HCT116 (cell line): ENCODE data around the gene CDCA4. TPM values are rescaled to one million over a fixed set of nuclear protein-coding genes. Genes with fewer than 3 reads are reported as not detected.

Experiments used
- ATAC-seq: fragments of 200-7000 bp; cut with Tn5 transposase; 2 replicates; pipeline ENCODE4 v1.9.1; 2020; ENCODE audit warnings: mild to moderate bottlenecking, moderate library complexity
- BruUV-seq: library from RNA; stranded (reverse); fragments of 400-500 nt; replicated peaks from 2 replicates; lab custom pipeline; 2021; lab: Mats Ljungman, UMichigan
- CTCF ChIA-PET: fragments of 300-600 bp; sonication (Branson Sonifier 250); formaldehyde crosslinking; loops from one replicate; lab custom pipeline; 2021; ENCODE audit warnings: antibody characterized with exemption; lab: Charles Lee
- POLR2A ChIA-PET: fragments of 300-600, 350-600 bp; sonication (Branson Sonifier 250); formaldehyde crosslinking; loops from one replicate; lab custom pipeline; 2021; ENCODE audit warnings: antibody characterized with exemption; lab: Charles Lee
- RAD21 ChIA-PET, 2 experiments: fragments of 300-600 bp; sonication (Branson Sonifier 250); formaldehyde crosslinking; loops; one replicate each; lab custom pipeline; 2023; ENCODE audit warnings: low total read pairs in 2 of 2; ENCODE audit not compliant: uncharacterized antibody in 2 of 2, unreplicated experiment in 2 of 2, low non-redundant PET in 1 of 2; lab: Charles Lee
- DNase-seq: peaks from one replicate; pipeline ENCODE4 v3.0.0-alpha.2; 2010; ENCODE audit warnings: low read depth, low spot score
- H2AFZ ChIP-seq: fragments of 200-600 bp; shearing (Covaris generic), sonication (generic); 2 replicates; pipeline ENCODE4 v1.6.1; 2017; ENCODE audit warnings: low read depth, mixed run types, mixed read lengths, antibody characterized with exemption, low read length; ENCODE audit not compliant: poor library complexity, severe bottlenecking
- H3K27ac ChIP-seq: 2 replicates; pipeline ENCODE4 v1.5.1; 2012; ENCODE audit warnings: low read depth, low read length
- H3K27me3 ChIP-seq: fragments of 200-600 bp; sonication (generic); 2 replicates; pipeline ENCODE4 v1.6.1; 2016; ENCODE audit warnings: mixed run types, low read length, mixed read lengths; ENCODE audit not compliant: insufficient read depth
- H3K36me3 ChIP-seq, 2 experiments: fragments of 200-500 bp in 1 of 2; fragments of 200-600 bp in 1 of 2; sonication (Bioruptor generic) in 1 of 2; sonication (generic) in 1 of 2; 2 replicates each; pipeline versions ENCODE4 v1.5.1 to v1.6.1; 2014 to 2016; ENCODE audit warnings: low read length in 2 of 2, inconsistent platforms in 1 of 2, mixed read lengths in 1 of 2, mixed run types in 1 of 2; ENCODE audit not compliant: insufficient read depth in 2 of 2, control insufficient read depth in 1 of 2
- H3K4me1 ChIP-seq, 2 experiments: fragments of 200-600 bp in 1 of 2; sonication (generic) in 1 of 2; 2 replicates each; pipeline versions ENCODE4 v1.5.1 to v1.6.1; 2012 to 2017; ENCODE audit warnings: low read length in 2 of 2, inconsistent platforms in 1 of 2, mild to moderate bottlenecking in 1 of 2, mixed read lengths in 1 of 2, mixed run types in 1 of 2, moderate library complexity in 1 of 2; ENCODE audit not compliant: insufficient read depth in 2 of 2, control insufficient read depth in 1 of 2
- H3K4me2 ChIP-seq: fragments of 200-600 bp; sonication (generic); 2 replicates; pipeline ENCODE4 v1.6.1; 2017; ENCODE audit warnings: mixed run types, low read length, mixed read lengths
- H3K4me3 ChIP-seq, 2 experiments: fragments of 200-600 bp in 1 of 2; sonication (generic) in 1 of 2; replicated peaks in 1 of 2; 2 replicates each; pipeline ENCODE4 v1.5.1; 2011 to 2016; ENCODE audit warnings: low read length in 2 of 2, control low read depth in 1 of 2, low read depth in 1 of 2, mild to moderate bottlenecking in 1 of 2, mixed read lengths in 1 of 2, mixed run types in 1 of 2
- H3K79me2 ChIP-seq: fragments of 200-600 bp; sonication (generic); 2 replicates; pipeline ENCODE4 v1.6.1; 2017; ENCODE audit warnings: mild to moderate bottlenecking, mixed run types, low read length, moderate library complexity, mixed read lengths; ENCODE audit not compliant: insufficient read depth
- H3K9ac ChIP-seq: fragments of 200-600 bp; sonication (generic); 2 replicates; pipeline ENCODE4 v1.6.1; 2016; ENCODE audit warnings: low read length, mixed read lengths
- H3K9me2 ChIP-seq: fragments of 200-600 bp; sonication (generic), shearing (Covaris generic); 2 replicates; pipeline ENCODE4 v1.6.1; 2017; ENCODE audit warnings: mixed run types, mild to moderate bottlenecking, moderate library complexity; ENCODE audit not compliant: insufficient read depth
- H3K9me3 ChIP-seq, 2 experiments: fragments of 200-500 bp in 1 of 2; fragments of 200-600 bp in 1 of 2; sonication (Bioruptor generic) in 1 of 2; sonication (generic) in 1 of 2; 2 replicates each; pipeline ENCODE4 v1.6.1; 2014 to 2017; ENCODE audit warnings: low read length in 2 of 2, mixed read lengths in 2 of 2, inconsistent platforms in 1 of 2, low read depth in 1 of 2, mild to moderate bottlenecking in 1 of 2, mixed run types in 1 of 2, moderate library complexity in 1 of 2; ENCODE audit not compliant: control insufficient read depth in 1 of 2, insufficient read depth in 1 of 2
- H4K20me1 ChIP-seq: fragments of 200-600 bp; sonication (generic), shearing (Covaris generic); 2 replicates; pipeline ENCODE4 v1.6.1; 2017; ENCODE audit warnings: mixed run types, mild to moderate bottlenecking, moderate library complexity; ENCODE audit not compliant: insufficient read depth
- ATF3 ChIP-seq: IDR thresholded peaks from 2 replicates; pipeline ENCODE4 v1.6.1; 2012
- CBX3 ChIP-seq: IDR thresholded peaks from 2 replicates; pipeline ENCODE4 v1.6.1; 2012; ENCODE audit warnings: low read depth
- CEBPB ChIP-seq: IDR thresholded peaks from 2 replicates; pipeline ENCODE4 v1.6.1; 2012; ENCODE audit warnings: low read depth
- CTCF ChIP-seq, 3 experiments: fragments of 200-600 bp in 1 of 3; sonication (generic) in 1 of 3; IDR thresholded peaks in 2 of 3; conservative IDR thresholded peaks in 1 of 3; 2 replicates each; pipeline ENCODE4 v1.5.1; 2012 to 2017; ENCODE audit warnings: low read depth in 2 of 3, low read length in 2 of 3, antibody characterized with exemption in 1 of 3, borderline replicate concordance in 1 of 3, control low read depth in 1 of 3, mild to moderate bottlenecking in 1 of 3, mixed read lengths in 1 of 3, mixed run types in 1 of 3, moderate library complexity in 1 of 3; ENCODE audit not compliant: insufficient read depth in 1 of 3
- ELF1 ChIP-seq: IDR thresholded peaks from 2 replicates; pipeline ENCODE4 v1.6.1; 2012; ENCODE audit warnings: low read depth, borderline replicate concordance
- EZH2 ChIP-seq: fragments of 200-600 bp; sonication (generic); IDR thresholded peaks from 2 replicates; pipeline ENCODE4 v1.6.1; 2017; ENCODE audit warnings: antibody characterized with exemption, mixed run types
- EZH2phosphoT487 ChIP-seq: fragments of 200-600 bp; IDR thresholded peaks from 2 replicates; pipeline ENCODE4 v1.6.1; 2018; ENCODE audit warnings: antibody characterized with exemption, borderline replicate concordance
- FOSL1 ChIP-seq: IDR thresholded peaks from 2 replicates; pipeline ENCODE4 v1.6.1; 2012; ENCODE audit warnings: low read depth
- JUND ChIP-seq: IDR thresholded peaks from 2 replicates; pipeline ENCODE4 v1.6.1; 2012
- MAX ChIP-seq: IDR thresholded peaks from 2 replicates; pipeline ENCODE4 v1.6.1; 2012
- POLR2AphosphoS5 ChIP-seq: IDR thresholded peaks from 2 replicates; pipeline ENCODE4 v1.6.1; 2011; ENCODE audit warnings: mild to moderate bottlenecking, low read depth, low read length, moderate library complexity
- RAD21 ChIP-seq: IDR thresholded peaks from 2 replicates; pipeline ENCODE4 v1.6.1; 2012; ENCODE audit warnings: low read depth, mild to moderate bottlenecking
- SIN3A ChIP-seq: IDR thresholded peaks from 2 replicates; pipeline ENCODE4 v1.6.1; 2012; ENCODE audit warnings: low read depth
- SRF ChIP-seq: IDR thresholded peaks from 2 replicates; pipeline ENCODE4 v1.6.1; 2012; ENCODE audit warnings: low read depth
- TCF7L2 ChIP-seq: IDR thresholded peaks from 2 replicates; pipeline ENCODE4 v1.7.0; 2011; ENCODE audit warnings: borderline replicate concordance, inconsistent platforms; ENCODE audit not compliant: insufficient read depth, insufficient read length; ENCODE audit errors: extremely low read depth
- YY1 ChIP-seq: IDR thresholded peaks from 2 replicates; pipeline ENCODE4 v1.6.1; 2011; ENCODE audit warnings: low read length, low read depth, moderate library complexity, mild to moderate bottlenecking; ENCODE audit not compliant: insufficient replicate concordance; ENCODE audit errors: extremely low read depth
- ZBTB33 ChIP-seq: IDR thresholded peaks from 2 replicates; pipeline ENCODE4 v1.6.1; 2011; ENCODE audit warnings: mild to moderate bottlenecking, low read length, moderate library complexity; ENCODE audit not compliant: insufficient replicate concordance; ENCODE audit errors: extremely low read depth
- ZFX ChIP-seq: fragments of 450-650 bp; IDR thresholded peaks from 2 replicates; pipeline ENCODE4 v1.6.1; 2017
- ZNF274 ChIP-seq: fragments of 200-500 bp; sonication (Bioruptor generic); IDR thresholded peaks from 2 replicates; pipeline ENCODE4 v1.6.1; 2014; ENCODE audit warnings: mild to moderate bottlenecking, low read depth, low read length, inconsistent platforms
- intact Hi-C: fragments of 100-400 bp; cut with micrococcal nuclease; formaldehyde crosslinking; loops from 2 replicates; pipeline ENCODE4 v1.10.0; 2022
- total RNA-seq: library from RNA; stranded (reverse); gene quantifications from one replicate; pipeline ENCODE4 v1.2.1, GENCODE V29; 2021; ENCODE audit not compliant: unreplicated experiment

CDCA4 gene
- total RNA-seq, 1 experiment from 2014 or later: 62.4 TPM

GRCh38 chr14:105066240-105067071 lies 45.6 kb upstream of the CDCA4 start:
- intact Hi-C loops: no loop called here
- H3K36me3 ChIP-seq: no peaks in the 10 kb centered on the region
- H2AFZ ChIP-seq: no peak overlapping the region
- H3K9me3 ChIP-seq: no peaks in the 10 kb centered on the region
- no peaks in the 10 kb centered on the region for H3K79me2 ChIP-seq
- no peak overlapping the region for H3K4me3 ChIP-seq
- no peak for DNase-seq
- CTCF ChIA-PET: no interaction called here
- no peak for TF ChIP-seq SIN3A
- no peak for TF ChIP-seq TCF7L2
- no peak for TF ChIP-seq EZH2phosphoT487
- no peak for TF ChIP-seq POLR2AphosphoS5
- no peak for TF ChIP-seq CEBPB
- no peak for TF ChIP-seq EZH2
- no peak for TF ChIP-seq ZNF274
- TF ChIP-seq RAD21: no peak; the same call in 1 of the 2 replicates
- no peak for TF ChIP-seq MAX
- no peak for TF ChIP-seq CTCF (IDR thresholded peaks at IDR 0.05 in 2 of 3, conservative IDR thresholded peaks at IDR 0.05 in 1 of 3; ENCODE audit: borderline replicate concordance in 1 of 3, insufficient read depth in 1 of 3, low read depth in 2 of 3, low read length in 2 of 3)
- TF ChIP-seq ZBTB33: no peak
- TF ChIP-seq SRF: no peak
- no peak for TF ChIP-seq ATF3
- TF ChIP-seq JUND: no peak
- TF ChIP-seq YY1: no peak
- no peak for TF ChIP-seq CBX3
- TF ChIP-seq ELF1: no peak
- TF ChIP-seq ZFX: no peak
- no peak for TF ChIP-seq FOSL1
- TF ChIP-seq, all 23 proteins: peak for 0
- H3K9me2 ChIP-seq: no peaks in the 10 kb centered on the region
- no peak for ATAC-seq
- no peaks in the 10 kb centered on the region for H4K20me1 ChIP-seq
- RAD21 ChIA-PET: no interaction called here
- no peak overlapping the region for H3K4me2 ChIP-seq
- no peaks in the 10 kb centered on the region for H3K27me3 ChIP-seq
- no peak overlapping the region for H3K27ac ChIP-seq
- no peak overlapping the region for H3K9ac ChIP-seq
- BruUV-seq: no TSS peak
- POLR2A ChIA-PET: no interaction called here
- peaks cover 0 to 37% of the 10 kb centered on the region in 2 experiments; a peak in 3 of 4 replicates for H3K4me1 ChIP-seq
